Bronchial epithelial cell (primary cell): ENCODE data around the gene CDH12. TPM values are rescaled to one million over a fixed set of nuclear protein-coding genes. Genes with fewer than 3 reads are reported as not detected.

Experiments
- DNase-seq: peaks from one replicate; pipeline ENCODE4 v3.0.0-alpha.2; 2010; ENCODE audit warnings: low read depth
- FAIRE-seq: peaks from 2 replicates; lab custom pipeline; 2011; peaks lifted over from hg19 to GRCh38; lab: Jason Lieb, UNC
- H3K27me3 ChIP-seq: 2 replicates; pipeline ENCODE4 v1.5.1; 2011; ENCODE audit warnings: low read length; ENCODE audit not compliant: control insufficient read depth, insufficient read depth
- H3K36me3 ChIP-seq: 2 replicates; pipeline ENCODE4 v1.5.1; 2011; ENCODE audit warnings: low read length; ENCODE audit not compliant: control insufficient read depth, insufficient read depth
- H3K4me3 ChIP-seq: 2 replicates; pipeline ENCODE4 v1.5.1; 2011; ENCODE audit warnings: mild to moderate bottlenecking, low read depth, low read length, control low read depth
- total RNA-seq: library from RNA; depleted of rRNA; stranded (reverse); fragments of >200 nt; gene quantifications from 2 replicates; pipeline ENCODE4 v1.2.1, GENCODE V29; 2014
- TF ChIP-seq, protein P1 (sequence below): IDR thresholded peaks from 2 replicates; pipeline ENCODE4 v1.5.1; 2011; ENCODE audit warnings: mild to moderate bottlenecking, moderate library complexity, low read length, control low read depth, inconsistent platforms; ENCODE audit not compliant: insufficient read depth, severe bottlenecking

The CDH12 gene
- total RNA-seq, 1 donor from 2014 or later, result not detected

DNA sequence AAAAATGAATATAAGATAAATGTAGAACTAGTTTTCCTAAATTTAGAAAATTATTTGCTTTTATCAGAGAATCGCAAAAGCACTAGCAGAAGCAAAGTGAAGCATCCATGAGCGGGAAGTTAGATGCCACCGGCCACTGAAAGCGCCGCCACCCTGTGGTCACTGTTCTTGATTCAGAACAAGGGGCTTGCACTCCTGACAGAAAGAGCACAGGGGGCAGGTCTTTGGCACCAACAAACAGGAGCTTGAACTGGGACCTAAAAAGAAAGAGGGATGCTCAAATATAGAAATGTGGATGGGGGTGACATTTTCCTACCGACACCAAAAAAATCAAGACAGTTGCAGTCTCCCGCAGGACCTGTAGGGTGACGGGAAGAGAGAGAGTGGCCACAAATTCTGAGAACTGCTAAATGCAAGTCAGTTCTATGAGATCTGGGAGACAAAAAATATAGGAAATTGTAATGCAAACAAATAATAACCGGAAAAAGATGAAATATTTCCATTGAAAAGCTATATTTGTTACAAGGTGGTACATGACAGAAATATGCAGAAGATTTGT is 144.3 kb downstream of the CDH12 start:
- no peaks in the 10 kb centered on the region for H3K36me3 ChIP-seq
- FAIRE-seq, result no peak
- H3K27me3 ChIP-seq, result no peaks in the 10 kb centered on the region
- no peak for DNase-seq
- H3K4me3 ChIP-seq, result no peak overlapping the region
- TF ChIP-seq, protein P1, sequence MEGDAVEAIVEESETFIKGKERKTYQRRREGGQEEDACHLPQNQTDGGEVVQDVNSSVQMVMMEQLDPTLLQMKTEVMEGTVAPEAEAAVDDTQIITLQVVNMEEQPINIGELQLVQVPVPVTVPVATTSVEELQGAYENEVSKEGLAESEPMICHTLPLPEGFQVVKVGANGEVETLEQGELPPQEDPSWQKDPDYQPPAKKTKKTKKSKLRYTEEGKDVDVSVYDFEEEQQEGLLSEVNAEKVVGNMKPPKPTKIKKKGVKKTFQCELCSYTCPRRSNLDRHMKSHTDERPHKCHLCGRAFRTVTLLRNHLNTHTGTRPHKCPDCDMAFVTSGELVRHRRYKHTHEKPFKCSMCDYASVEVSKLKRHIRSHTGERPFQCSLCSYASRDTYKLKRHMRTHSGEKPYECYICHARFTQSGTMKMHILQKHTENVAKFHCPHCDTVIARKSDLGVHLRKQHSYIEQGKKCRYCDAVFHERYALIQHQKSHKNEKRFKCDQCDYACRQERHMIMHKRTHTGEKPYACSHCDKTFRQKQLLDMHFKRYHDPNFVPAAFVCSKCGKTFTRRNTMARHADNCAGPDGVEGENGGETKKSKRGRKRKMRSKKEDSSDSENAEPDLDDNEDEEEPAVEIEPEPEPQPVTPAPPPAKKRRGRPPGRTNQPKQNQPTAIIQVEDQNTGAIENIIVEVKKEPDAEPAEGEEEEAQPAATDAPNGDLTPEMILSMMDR, result no peak

DNA sequence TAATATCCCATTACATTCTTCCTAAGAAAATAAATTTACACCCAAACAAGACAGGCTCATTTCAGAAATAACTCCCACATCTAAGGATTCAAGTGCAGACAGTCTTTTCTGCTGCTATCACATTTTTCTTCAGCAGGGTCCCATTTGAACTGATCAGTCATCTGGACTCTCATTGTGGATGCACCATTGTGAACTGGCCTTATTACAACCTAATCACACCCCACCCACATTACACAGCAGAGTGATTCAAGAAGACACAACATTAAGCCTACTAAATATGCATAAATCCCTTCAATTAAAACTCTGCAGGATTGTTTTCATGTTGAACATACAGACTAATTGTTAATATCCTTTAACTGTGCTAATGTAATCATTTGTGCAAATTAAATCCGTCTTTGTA is 146.2 kb downstream of the CDH12 start:
- Histone ChIP-seq H3K4me3 (no peak overlapping the region), H3K36me3 (no peaks in the 10 kb centered on the region), H3K27me3 (no peaks in the 10 kb centered on the region)
- FAIRE-seq, result no peak
- DNase-seq, result no peak
- TF ChIP-seq, protein P1, result no peak

DNA sequence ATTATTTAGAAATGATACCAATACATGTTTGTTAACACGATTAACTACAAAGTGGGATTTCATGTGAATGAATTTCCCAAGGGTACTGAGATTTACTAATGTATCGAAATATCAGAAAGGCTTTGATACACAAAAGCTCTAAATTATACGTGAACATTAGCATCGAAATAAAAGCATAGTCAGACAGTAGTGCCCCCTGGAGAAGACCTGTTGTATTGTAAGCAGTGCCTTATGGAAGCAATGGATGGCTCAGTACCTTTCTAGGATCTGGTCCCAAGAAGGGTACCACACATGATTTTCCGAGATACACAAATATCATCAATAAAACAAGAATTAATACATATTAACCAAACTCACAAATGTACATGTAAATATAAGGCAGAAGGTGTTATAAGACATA is 153.8 kb downstream of the CDH12 start:
- no peak for DNase-seq
- TF ChIP-seq, protein P1, result no peak
- Histone ChIP-seq H3K27me3 (no peaks in the 10 kb centered on the region), H3K4me3 (no peak overlapping the region), H3K36me3 (no peaks in the 10 kb centered on the region)
- no peak for FAIRE-seq

DNA sequence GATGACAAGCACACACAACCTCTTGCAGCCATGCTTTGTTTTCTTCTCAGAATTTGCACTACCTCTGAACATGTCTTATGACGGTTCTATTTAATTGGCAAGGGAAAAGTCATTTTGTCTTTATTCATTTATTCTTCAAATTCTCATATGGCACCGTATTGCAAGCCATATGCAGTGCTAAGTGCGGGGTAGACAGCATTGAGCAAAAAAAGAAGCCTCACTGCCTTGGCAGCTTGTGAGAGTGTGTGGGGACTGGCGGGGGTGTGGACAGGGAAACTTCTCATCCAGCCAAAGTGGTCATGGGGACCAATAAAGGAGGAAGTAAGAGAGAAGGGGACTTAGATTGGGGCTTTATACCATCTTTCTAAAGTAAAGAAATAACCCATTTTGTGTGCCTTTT is 160.0 kb downstream of the CDH12 start:
- Histone ChIP-seq H3K27me3 (no peaks in the 10 kb centered on the region), H3K4me3 (no peak overlapping the region), H3K36me3 (no peaks in the 10 kb centered on the region)
- no peak for FAIRE-seq
- TF ChIP-seq, protein P1, result no peak
- DNase-seq, result no peak

DNA sequence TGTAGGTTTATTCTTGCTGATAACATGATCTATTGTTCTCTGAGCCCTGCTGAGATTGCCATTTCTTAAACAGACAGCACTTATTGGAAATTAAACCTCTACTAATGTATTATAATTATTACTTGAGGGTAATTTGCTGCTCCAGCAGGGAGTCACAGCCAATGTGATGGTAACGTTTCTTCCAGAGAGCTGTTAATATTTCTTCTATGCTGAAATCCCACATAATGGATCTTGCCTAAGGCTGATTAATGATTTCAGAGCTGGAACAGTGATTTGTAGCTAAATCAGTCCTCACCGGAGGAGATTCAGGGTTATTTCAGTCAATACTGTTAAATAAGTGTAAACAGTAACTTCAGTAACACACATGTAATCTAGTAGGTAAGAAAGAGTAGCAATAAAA is 170.1 kb downstream of the CDH12 start:
- no peaks in the 10 kb centered on the region for H3K36me3 ChIP-seq
- H3K27me3 ChIP-seq, result no peaks in the 10 kb centered on the region
- H3K4me3 ChIP-seq, result no peak overlapping the region
- TF ChIP-seq, protein P1, result no peak
- no peak for DNase-seq
- no peak for FAIRE-seq

DNA sequence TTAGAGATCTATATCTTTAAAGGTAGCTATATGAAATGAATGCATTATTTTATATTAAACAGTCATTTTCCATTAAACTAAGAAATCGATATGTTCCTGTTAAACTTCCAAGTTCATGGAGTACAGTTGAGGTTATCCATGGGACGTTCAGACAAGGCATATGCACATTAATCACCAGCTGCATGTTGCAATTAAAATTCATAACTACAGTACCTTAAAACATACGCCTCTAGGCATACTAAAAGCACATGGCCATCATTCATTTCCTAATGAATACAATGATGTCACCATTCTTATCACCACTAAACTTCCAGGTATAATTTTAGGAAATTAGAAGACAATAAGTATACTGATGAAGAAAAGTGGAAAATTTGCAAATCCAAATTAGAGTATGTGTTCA is 174.3 kb downstream of the CDH12 start:
- DNase-seq, result peak; percentile 24
- no peak overlapping the region for H3K4me3 ChIP-seq
- TF ChIP-seq, protein P1, result no peak
- H3K36me3 ChIP-seq, result no peaks in the 10 kb centered on the region
- no peak for FAIRE-seq
- H3K27me3 ChIP-seq, result no peaks in the 10 kb centered on the region
